Astrocyte (in vitro differentiated cells and primary cell): ENCODE measurements around the gene SCAPER.

Experiments used
- EZH2 ChIP-seq: IDR thresholded peaks from 2 replicates; pipeline ENCODE4 v1.6.1; 2012; ENCODE audit warnings: mild to moderate bottlenecking, low read length, inconsistent platforms; ENCODE audit not compliant: insufficient read depth
- TF ChIP-seq, protein P1 (sequence below): IDR thresholded peaks from 2 replicates; pipeline ENCODE4 v1.5.1; 2011; ENCODE audit warnings: low read depth, mild to moderate bottlenecking, inconsistent platforms, low read length, moderate library complexity; ENCODE audit not compliant: insufficient read depth

DNA sequence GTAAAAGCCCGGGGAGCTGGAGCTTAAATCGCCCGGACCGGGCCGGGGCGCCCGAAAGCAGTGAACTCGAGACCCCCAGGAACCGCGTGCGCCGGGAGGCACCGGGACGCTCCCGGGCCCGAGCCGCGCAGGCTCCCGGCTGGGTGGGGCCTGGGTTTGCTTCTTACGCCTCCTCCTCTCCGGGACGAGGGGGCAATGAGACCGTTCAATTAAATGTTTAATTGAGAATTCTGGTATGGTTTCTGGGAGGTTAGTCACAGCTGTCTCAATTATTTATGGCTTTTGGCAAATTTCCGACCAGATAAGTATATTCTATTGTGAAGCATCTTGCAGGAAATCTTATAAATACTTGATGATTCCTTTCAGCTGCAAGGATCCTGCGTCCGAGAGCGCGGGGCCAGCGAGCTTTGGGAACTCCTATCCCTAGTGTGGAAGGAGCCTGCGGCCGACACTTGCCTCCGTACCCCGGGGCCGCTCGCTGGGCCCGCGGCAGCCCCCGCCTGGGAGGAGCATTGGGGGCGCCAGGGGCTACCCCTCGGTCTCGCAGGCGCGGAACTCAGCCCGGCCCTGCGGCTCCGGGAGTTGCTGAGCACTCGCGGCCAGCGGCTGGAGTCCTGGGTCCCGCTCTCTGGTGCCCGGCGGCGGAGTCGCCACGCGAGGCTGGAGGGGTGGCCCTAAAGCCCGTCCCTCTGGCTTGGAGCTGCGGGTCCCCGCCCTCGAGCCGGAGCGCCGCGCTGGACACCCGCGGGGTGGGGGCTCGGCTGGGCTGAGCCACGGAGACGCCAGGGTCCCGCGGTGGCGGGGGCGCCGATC, 558.3 kb downstream of the SCAPER start:
- TF ChIP-seq, protein P1, sequence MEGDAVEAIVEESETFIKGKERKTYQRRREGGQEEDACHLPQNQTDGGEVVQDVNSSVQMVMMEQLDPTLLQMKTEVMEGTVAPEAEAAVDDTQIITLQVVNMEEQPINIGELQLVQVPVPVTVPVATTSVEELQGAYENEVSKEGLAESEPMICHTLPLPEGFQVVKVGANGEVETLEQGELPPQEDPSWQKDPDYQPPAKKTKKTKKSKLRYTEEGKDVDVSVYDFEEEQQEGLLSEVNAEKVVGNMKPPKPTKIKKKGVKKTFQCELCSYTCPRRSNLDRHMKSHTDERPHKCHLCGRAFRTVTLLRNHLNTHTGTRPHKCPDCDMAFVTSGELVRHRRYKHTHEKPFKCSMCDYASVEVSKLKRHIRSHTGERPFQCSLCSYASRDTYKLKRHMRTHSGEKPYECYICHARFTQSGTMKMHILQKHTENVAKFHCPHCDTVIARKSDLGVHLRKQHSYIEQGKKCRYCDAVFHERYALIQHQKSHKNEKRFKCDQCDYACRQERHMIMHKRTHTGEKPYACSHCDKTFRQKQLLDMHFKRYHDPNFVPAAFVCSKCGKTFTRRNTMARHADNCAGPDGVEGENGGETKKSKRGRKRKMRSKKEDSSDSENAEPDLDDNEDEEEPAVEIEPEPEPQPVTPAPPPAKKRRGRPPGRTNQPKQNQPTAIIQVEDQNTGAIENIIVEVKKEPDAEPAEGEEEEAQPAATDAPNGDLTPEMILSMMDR, result no peak
- peak; percentile 84 for TF ChIP-seq EZH2
